WTC11 (cell line): ENCODE measurements around the gene GAST.

ENCODE experiments used
- MYBL2 ChIP-seq: sonication (generic); formaldehyde crosslinking; IDR thresholded peaks from 2 replicates; pipeline ENCODE4 v1.8.1; 2023; ENCODE audit warnings: mild to moderate bottlenecking, moderate library complexity, missing genetic modification reagents
- NR2C2 ChIP-seq: sonication (generic); formaldehyde crosslinking; IDR thresholded peaks from 2 replicates; pipeline ENCODE4 v1.8.0; 2022; ENCODE audit warnings: mild to moderate bottlenecking, missing genetic modification reagents
- TEAD4 ChIP-seq: sonication (generic); formaldehyde crosslinking; IDR thresholded peaks from 2 replicates; pipeline ENCODE4 v1.8.0; 2022; ENCODE audit warnings: mild to moderate bottlenecking, missing genetic modification reagents
- TF ChIP-seq, protein P1 (sequence below): fragments of 200-600 bp; IDR thresholded peaks from 2 replicates; pipeline ENCODE4 v1.8.0; 2022; ENCODE audit warnings: antibody characterized with exemption
- TF ChIP-seq, protein P2 (sequence below): sonication (generic); formaldehyde crosslinking; IDR thresholded peaks from 2 replicates; pipeline ENCODE4 v1.8.0; 2022; ENCODE audit warnings: mild to moderate bottlenecking, missing genetic modification reagents
- TF ChIP-seq, protein P3 (sequence below): sonication (generic); formaldehyde crosslinking; IDR thresholded peaks from 2 replicates; pipeline ENCODE4 v1.8.1; 2022; ENCODE audit warnings: low read depth, mild to moderate bottlenecking, moderate library complexity, missing genetic modification reagents, borderline replicate concordance
- TF ChIP-seq, protein P4 (sequence below): sonication (generic); formaldehyde crosslinking; IDR thresholded peaks from 2 replicates; pipeline ENCODE4 v1.8.1; 2022; ENCODE audit warnings: low read depth, missing genetic modification reagents, borderline replicate concordance

DNA sequence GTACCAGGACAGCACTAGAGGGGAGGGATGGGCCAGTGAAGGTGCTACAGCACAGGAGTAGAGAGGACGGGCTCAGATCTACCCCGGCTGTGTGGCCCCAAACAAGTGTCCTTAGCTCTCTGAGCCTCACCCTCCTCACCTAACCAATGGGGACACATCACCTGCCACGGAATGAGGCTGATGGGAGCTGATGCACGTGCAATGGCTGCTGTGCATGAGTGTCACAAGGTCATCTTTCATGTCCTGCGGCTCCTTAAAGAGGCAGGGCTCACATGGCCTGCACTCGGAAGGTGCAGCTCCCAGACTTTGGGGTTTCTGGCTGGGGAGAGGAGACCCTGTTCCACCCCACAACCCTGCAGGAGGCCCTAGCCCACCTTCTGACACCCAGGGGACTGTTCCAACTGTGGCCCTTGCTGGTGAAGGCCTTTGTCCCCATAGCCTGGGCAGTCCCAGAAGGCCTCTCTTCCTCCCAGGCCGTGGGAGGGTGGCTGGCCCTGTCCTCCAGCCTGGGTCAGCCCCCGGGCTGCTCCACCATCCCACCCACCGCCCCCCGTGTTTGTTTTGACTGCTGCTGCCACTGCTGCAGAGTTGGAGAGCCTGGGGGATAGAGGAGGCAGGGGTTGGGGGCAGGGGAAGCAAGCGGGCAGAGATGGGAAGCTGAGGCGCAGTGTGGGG, 11.8 kb downstream of the GAST start:
- TF ChIP-seq, protein P1, sequence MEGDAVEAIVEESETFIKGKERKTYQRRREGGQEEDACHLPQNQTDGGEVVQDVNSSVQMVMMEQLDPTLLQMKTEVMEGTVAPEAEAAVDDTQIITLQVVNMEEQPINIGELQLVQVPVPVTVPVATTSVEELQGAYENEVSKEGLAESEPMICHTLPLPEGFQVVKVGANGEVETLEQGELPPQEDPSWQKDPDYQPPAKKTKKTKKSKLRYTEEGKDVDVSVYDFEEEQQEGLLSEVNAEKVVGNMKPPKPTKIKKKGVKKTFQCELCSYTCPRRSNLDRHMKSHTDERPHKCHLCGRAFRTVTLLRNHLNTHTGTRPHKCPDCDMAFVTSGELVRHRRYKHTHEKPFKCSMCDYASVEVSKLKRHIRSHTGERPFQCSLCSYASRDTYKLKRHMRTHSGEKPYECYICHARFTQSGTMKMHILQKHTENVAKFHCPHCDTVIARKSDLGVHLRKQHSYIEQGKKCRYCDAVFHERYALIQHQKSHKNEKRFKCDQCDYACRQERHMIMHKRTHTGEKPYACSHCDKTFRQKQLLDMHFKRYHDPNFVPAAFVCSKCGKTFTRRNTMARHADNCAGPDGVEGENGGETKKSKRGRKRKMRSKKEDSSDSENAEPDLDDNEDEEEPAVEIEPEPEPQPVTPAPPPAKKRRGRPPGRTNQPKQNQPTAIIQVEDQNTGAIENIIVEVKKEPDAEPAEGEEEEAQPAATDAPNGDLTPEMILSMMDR = no peak
- TF ChIP-seq NR2C2 (CRISPR knock-in tag) = no peak
- TF ChIP-seq, protein P2, sequence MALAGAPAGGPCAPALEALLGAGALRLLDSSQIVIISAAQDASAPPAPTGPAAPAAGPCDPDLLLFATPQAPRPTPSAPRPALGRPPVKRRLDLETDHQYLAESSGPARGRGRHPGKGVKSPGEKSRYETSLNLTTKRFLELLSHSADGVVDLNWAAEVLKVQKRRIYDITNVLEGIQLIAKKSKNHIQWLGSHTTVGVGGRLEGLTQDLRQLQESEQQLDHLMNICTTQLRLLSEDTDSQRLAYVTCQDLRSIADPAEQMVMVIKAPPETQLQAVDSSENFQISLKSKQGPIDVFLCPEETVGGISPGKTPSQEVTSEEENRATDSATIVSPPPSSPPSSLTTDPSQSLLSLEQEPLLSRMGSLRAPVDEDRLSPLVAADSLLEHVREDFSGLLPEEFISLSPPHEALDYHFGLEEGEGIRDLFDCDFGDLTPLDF (CRISPR knock-in tag) = no peak
- TF ChIP-seq, protein P3, sequence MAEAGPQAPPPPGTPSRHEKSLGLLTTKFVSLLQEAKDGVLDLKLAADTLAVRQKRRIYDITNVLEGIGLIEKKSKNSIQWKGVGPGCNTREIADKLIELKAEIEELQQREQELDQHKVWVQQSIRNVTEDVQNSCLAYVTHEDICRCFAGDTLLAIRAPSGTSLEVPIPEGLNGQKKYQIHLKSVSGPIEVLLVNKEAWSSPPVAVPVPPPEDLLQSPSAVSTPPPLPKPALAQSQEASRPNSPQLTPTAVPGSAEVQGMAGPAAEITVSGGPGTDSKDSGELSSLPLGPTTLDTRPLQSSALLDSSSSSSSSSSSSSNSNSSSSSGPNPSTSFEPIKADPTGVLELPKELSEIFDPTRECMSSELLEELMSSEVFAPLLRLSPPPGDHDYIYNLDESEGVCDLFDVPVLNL (CRISPR knock-in tag) = no peak
- no peak for TF ChIP-seq TEAD4 (CRISPR knock-in tag)
- TF ChIP-seq, protein P4, sequence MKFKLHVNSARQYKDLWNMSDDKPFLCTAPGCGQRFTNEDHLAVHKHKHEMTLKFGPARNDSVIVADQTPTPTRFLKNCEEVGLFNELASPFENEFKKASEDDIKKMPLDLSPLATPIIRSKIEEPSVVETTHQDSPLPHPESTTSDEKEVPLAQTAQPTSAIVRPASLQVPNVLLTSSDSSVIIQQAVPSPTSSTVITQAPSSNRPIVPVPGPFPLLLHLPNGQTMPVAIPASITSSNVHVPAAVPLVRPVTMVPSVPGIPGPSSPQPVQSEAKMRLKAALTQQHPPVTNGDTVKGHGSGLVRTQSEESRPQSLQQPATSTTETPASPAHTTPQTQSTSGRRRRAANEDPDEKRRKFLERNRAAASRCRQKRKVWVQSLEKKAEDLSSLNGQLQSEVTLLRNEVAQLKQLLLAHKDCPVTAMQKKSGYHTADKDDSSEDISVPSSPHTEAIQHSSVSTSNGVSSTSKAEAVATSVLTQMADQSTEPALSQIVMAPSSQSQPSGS (CRISPR knock-in tag) = no peak
- no peak for TF ChIP-seq MYBL2 (CRISPR knock-in tag)
